H9 (cell line): ENCODE measurements around the gene AVEN. TPM values are rescaled to one million over a fixed set of nuclear protein-coding genes. Genes with fewer than 3 reads are reported as not detected.

ENCODE experiments used
- DNase-seq: peaks from one replicate; pipeline ENCODE4 v3.0.0-alpha.2; 2017
- H2AFZ ChIP-seq: one replicate; pipeline ENCODE4 v1.6.1; 2013; ENCODE audit warnings: mild to moderate bottlenecking, low read length, control low read depth, moderate library complexity
- H2AK5ac ChIP-seq: 2 replicates; pipeline ENCODE4 v1.6.1; 2013; ENCODE audit warnings: low read length, control low read depth, mixed read lengths; ENCODE audit not compliant: insufficient read length
- H2BK120ac ChIP-seq: one replicate; pipeline ENCODE4 v1.6.1; 2013; ENCODE audit warnings: low read depth, mild to moderate bottlenecking, low read length, control low read depth, inconsistent platforms; ENCODE audit not compliant: poor library complexity, severe bottlenecking
- H2BK12ac ChIP-seq: 2 replicates; pipeline ENCODE4 v1.6.1; 2013; ENCODE audit warnings: low read length, control low read depth, mixed read lengths, low read depth; ENCODE audit not compliant: insufficient read length
- H2BK15ac ChIP-seq: 2 replicates; pipeline ENCODE4 v1.6.1; 2013; ENCODE audit warnings: low read depth, low read length, control low read depth
- H2BK20ac ChIP-seq: one replicate; pipeline ENCODE4 v1.6.1; 2013; ENCODE audit warnings: low read depth, mild to moderate bottlenecking, low read length, control low read depth, inconsistent platforms; ENCODE audit not compliant: poor library complexity, severe bottlenecking
- H2BK5ac ChIP-seq: 2 replicates; pipeline ENCODE4 v1.6.1; 2013; ENCODE audit warnings: low read length, control low read depth, mixed read lengths; ENCODE audit not compliant: insufficient read length
- H3K14ac ChIP-seq: 2 replicates; pipeline ENCODE4 v1.6.1; 2013; ENCODE audit warnings: low read length, control low read depth; ENCODE audit not compliant: insufficient read depth
- H3K18ac ChIP-seq: 2 replicates; pipeline ENCODE4 v1.6.1; 2013; ENCODE audit warnings: low read depth, mild to moderate bottlenecking, mixed read lengths, low read length, control low read depth; ENCODE audit not compliant: insufficient read length
- H3K23ac ChIP-seq: 2 replicates; pipeline ENCODE4 v1.6.1; 2013; ENCODE audit warnings: low read length, control low read depth, mixed read lengths, low read depth; ENCODE audit not compliant: insufficient read length
- H3K23me2 ChIP-seq: 2 replicates; pipeline ENCODE4 v1.6.1; 2013; ENCODE audit warnings: low read depth, mild to moderate bottlenecking, mixed read lengths, low read length, control low read depth; ENCODE audit not compliant: insufficient read length, poor library complexity, severe bottlenecking
- H3K27ac ChIP-seq: 2 replicates; pipeline ENCODE4 v1.5.1; 2013; ENCODE audit warnings: low read length, control low read depth, mixed read lengths, low read depth; ENCODE audit not compliant: insufficient read length
- H3K27me3 ChIP-seq: 2 replicates; pipeline ENCODE4 v1.6.1; 2013; ENCODE audit warnings: low read length, control low read depth, inconsistent platforms; ENCODE audit not compliant: insufficient read depth
- H3K4ac ChIP-seq: 2 replicates; pipeline ENCODE4 v1.6.1; 2013; ENCODE audit warnings: low read depth, mild to moderate bottlenecking, control low read depth, inconsistent platforms, low read length, moderate library complexity
- H3K4me1 ChIP-seq: 2 replicates; pipeline ENCODE4 v1.6.1; 2013; ENCODE audit warnings: low read length, control low read depth, inconsistent platforms; ENCODE audit not compliant: insufficient read depth
- H3K4me2 ChIP-seq: 2 replicates; pipeline ENCODE4 v1.6.1; 2013; ENCODE audit warnings: low read length, control low read depth, mixed read lengths; ENCODE audit not compliant: insufficient read length, insufficient read depth
- H3K56ac ChIP-seq: 2 replicates; pipeline ENCODE4 v1.6.1; 2013; ENCODE audit warnings: low read depth, mild to moderate bottlenecking, mixed read lengths, low read length, control low read depth; ENCODE audit not compliant: insufficient read length
- H3K79me1 ChIP-seq: 2 replicates; pipeline ENCODE4 v1.6.1; 2013; ENCODE audit warnings: low read depth, mild to moderate bottlenecking, moderate library complexity, low read length, control low read depth, inconsistent platforms; ENCODE audit not compliant: insufficient read depth, poor library complexity, severe bottlenecking
- H3K79me2 ChIP-seq: 2 replicates; pipeline ENCODE4 v1.6.1; 2013; ENCODE audit warnings: low read length, control low read depth, inconsistent platforms; ENCODE audit not compliant: insufficient read depth
- H3K9ac ChIP-seq: 2 replicates; pipeline ENCODE4 v1.6.1; 2013; ENCODE audit warnings: low read length, control low read depth, mixed read lengths; ENCODE audit not compliant: insufficient read length; ENCODE audit errors: extremely low read depth
- H3K9me3 ChIP-seq: one replicate; pipeline ENCODE4 v1.6.1; 2013; ENCODE audit warnings: low read depth, low read length, inconsistent platforms; ENCODE audit not compliant: control insufficient read depth
- H3T11ph ChIP-seq: one replicate; pipeline ENCODE4 v1.6.1; 2013; ENCODE audit warnings: mild to moderate bottlenecking, low read length, control low read depth, inconsistent platforms
- H4K20me1 ChIP-seq: one replicate; pipeline ENCODE4 v1.6.1; 2013; ENCODE audit not compliant: control insufficient read depth, insufficient read length, insufficient read depth
- H4K5ac ChIP-seq: 2 replicates; pipeline ENCODE4 v1.6.1; 2013; ENCODE audit warnings: low read depth, mild to moderate bottlenecking, mixed read lengths, low read length, control low read depth; ENCODE audit not compliant: insufficient read length
- H4K8ac ChIP-seq: replicated peaks from 2 replicates; pipeline ENCODE4 v1.6.1; 2013; ENCODE audit warnings: low read length, control low read depth, mixed read lengths, low read depth; ENCODE audit not compliant: insufficient read length
- H4K91ac ChIP-seq: 2 replicates; pipeline ENCODE4 v1.6.1; 2013; ENCODE audit warnings: low read depth, mild to moderate bottlenecking, moderate library complexity, mixed read lengths, low read length, control low read depth; ENCODE audit not compliant: insufficient read length
- H3K27ac Mint-ChIP-seq, 3 experiments: 2 replicates in 2 of 3; 3 replicates in 1 of 3; pipeline ENCODE4 v1.8.0; 2020 to 2021; ENCODE audit warnings: mixed read lengths in 3 of 3, mild to moderate bottlenecking in 1 of 3, moderate library complexity in 1 of 3
- H3K27me3 Mint-ChIP-seq: 2 replicates; pipeline ENCODE4 v1.8.0; 2021; ENCODE audit warnings: low read depth, mild to moderate bottlenecking, moderate library complexity, mixed read lengths
- H3K36me3 Mint-ChIP-seq, 3 experiments: 2 replicates in 2 of 3; 3 replicates in 1 of 3; pipeline ENCODE4 v1.8.0; 2020 to 2021; ENCODE audit warnings: low read depth in 3 of 3, mixed read lengths in 3 of 3; ENCODE audit not compliant: insufficient read depth in 1 of 3
- H3K4me1 Mint-ChIP-seq, 2 experiments: 2 replicates each; pipeline ENCODE4 v1.8.0; 2020; ENCODE audit warnings: mixed read lengths in 2 of 2
- H3K4me3 Mint-ChIP-seq, 2 experiments: 2 replicates in 1 of 2; 3 replicates in 1 of 2; pipeline ENCODE4 v1.8.0; 2020 to 2021; ENCODE audit warnings: mild to moderate bottlenecking in 2 of 2, mixed read lengths in 2 of 2, moderate library complexity in 1 of 2
- H3K9me3 Mint-ChIP-seq, 2 experiments: 2 replicates in 1 of 2; 3 replicates in 1 of 2; pipeline ENCODE4 v1.8.0; 2020; ENCODE audit warnings: mild to moderate bottlenecking in 2 of 2, mixed read lengths in 2 of 2, moderate library complexity in 1 of 2
- CTCF ChIP-seq: fragments of 200-600 bp; sonication (generic); conservative IDR thresholded peaks from 3 replicates; pipeline ENCODE4 v1.8.0; 2021; ENCODE audit warnings: antibody characterized with exemption, mild to moderate bottlenecking
- WGBS: extraction: QIAGEN DNeasy Blood & Tissue Kit; methylation state at CpG from one replicate; pipeline ENCODE4 v1.1.7; 2013; ENCODE audit warnings: missing lambda C conversion rate, low lambda C conversion rate, mixed read lengths; ENCODE audit not compliant: insufficient read length; ENCODE audit errors: extremely low coverage; 5-methylcytosine and 5-hydroxymethylcytosine counted together
- total RNA-seq: library from RNA; stranded (reverse); gene quantifications from 2 replicates; pipeline ENCODE4 v1.2.1, GENCODE V29; 2021

Gene AVEN
- total RNA-seq, 1 experiment from 2014 or later, result 16.1 TPM

DNA sequence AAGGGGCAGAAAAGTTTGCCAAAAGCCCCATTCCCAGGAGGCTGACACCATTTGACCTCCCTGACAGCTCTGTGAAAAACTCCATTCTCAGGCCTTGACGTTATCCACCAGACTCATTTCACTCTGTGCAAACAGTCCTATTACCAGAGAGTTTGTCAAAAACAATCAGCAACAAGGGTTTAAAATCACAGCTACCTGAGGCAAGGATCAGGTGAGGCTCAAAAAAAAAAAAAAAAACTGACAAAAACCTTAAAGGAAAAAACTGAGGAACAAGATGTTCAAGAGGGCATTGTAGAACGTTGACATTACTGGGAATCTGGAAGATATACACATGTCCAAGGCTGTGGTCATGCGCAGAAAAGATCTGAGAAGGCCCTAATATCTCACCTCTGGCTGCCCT, 11.4 kb downstream of the AVEN start:
- no peak overlapping the region for H3K4me2 ChIP-seq
- no peaks in the 10 kb centered on the region for H3K27me3 Mint-ChIP-seq
- H4K5ac ChIP-seq, result no peak overlapping the region
- H4K8ac ChIP-seq, result no peak overlapping the region
- no peak overlapping the region for H4K91ac ChIP-seq
- H3K23me2 ChIP-seq, result no peaks in the 10 kb centered on the region
- no peak overlapping the region for H2AK5ac ChIP-seq
- no peaks in the 10 kb centered on the region for H3K9me3 ChIP-seq
- H3K56ac ChIP-seq, result no peak overlapping the region
- H3K36me3 Mint-ChIP-seq, result peaks cover 3 to 19% (median 10%) of the 10 kb centered on the region in 3 experiments
- no peaks in the 10 kb centered on the region for H3K27me3 ChIP-seq
- no peak overlapping the region for H3K9ac ChIP-seq
- H3K4me1 Mint-ChIP-seq, result peaks cover 6 to 7% of the 10 kb centered on the region in 2 experiments
- no CpG with 5 or more reads among the region's 3 CpGs for WGBS
- no peak overlapping the region for H2AFZ ChIP-seq
- no peaks in the 10 kb centered on the region for H3K79me1 ChIP-seq
- H2BK15ac ChIP-seq, result no peak overlapping the region
- H3K79me2 ChIP-seq, result no peaks in the 10 kb centered on the region; the same call in 1 of the 2 replicates
- no peak overlapping the region for H3T11ph ChIP-seq
- no peak overlapping the region for H2BK20ac ChIP-seq
- H2BK120ac ChIP-seq, result no peak overlapping the region
- no peak for TF ChIP-seq CTCF
- H4K20me1 ChIP-seq, result no peaks in the 10 kb centered on the region
- H3K4me1 ChIP-seq, result no peaks in the 10 kb centered on the region
- H3K4me3 Mint-ChIP-seq, result no peak overlapping the region
- H2BK5ac ChIP-seq, result no peak overlapping the region
- H2BK12ac ChIP-seq, result no peak overlapping the region
- H3K9me3 Mint-ChIP-seq, result peaks cover 9 to 14% of the 10 kb centered on the region in 2 experiments
- no peak overlapping the region for H3K27ac ChIP-seq
- DNase-seq, result no peak
- no peak overlapping the region for H3K18ac ChIP-seq
- H3K4ac ChIP-seq, result no peak overlapping the region
- H3K14ac ChIP-seq, result no peak overlapping the region
- H3K27ac Mint-ChIP-seq, result no peak overlapping the region
- H3K23ac ChIP-seq, result no peak overlapping the region
